Measurements from ENCODE around the gene MIER2.

DNA sequence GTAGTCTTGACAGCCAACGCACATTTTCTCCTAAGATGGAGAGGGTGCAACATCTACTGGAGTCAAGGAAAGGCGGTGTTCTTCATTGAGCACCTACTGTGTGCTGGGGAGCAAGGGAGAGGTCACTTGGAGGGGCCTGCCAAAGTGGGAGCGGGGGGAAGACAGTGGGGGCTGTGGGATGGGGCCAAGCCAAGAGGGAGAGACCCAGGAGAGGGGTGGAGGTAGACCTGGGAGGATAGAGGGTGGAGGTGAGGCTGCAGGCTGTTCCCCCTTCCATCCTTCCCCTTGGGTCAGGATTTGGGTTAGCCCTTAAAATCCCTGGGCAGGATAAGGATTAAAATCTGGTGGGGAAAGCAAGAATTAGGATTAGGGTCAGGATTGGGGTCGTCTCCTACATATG, 51.6 kb downstream of the MIER2 start:
- no peak for TF ChIP-seq CTCF (IDR thresholded peaks at IDR 0.05; ENCODE audit: low read length)
- no peak for TF ChIP-seq EZH2 (IDR thresholded peaks at IDR 0.05; ENCODE audit: borderline replicate concordance, low read length)

Data from OCI-LY1 (cell line).